Transverse colon (tissue), 4 donors: Measurements from ENCODE around the gene FAM163A.

Experiments used
- CTCF ChIP-seq, 5 experiments: fragments of 200-600 bp in 3 of 5; fragments of 450-650 bp in 2 of 5; sonication (generic) in 3 of 5; IDR thresholded peaks; 1 replicate in 2 of 5; 2 replicates in 3 of 5; pipeline ENCODE4 v1.5.1; 2016 to 2017; ENCODE audit warnings: antibody characterized with exemption in 5 of 5, inconsistent platforms in 3 of 5, mild to moderate bottlenecking in 2 of 5, moderate library complexity in 1 of 5
- EP300 ChIP-seq: sonication (generic); formaldehyde crosslinking; IDR thresholded peaks from one replicate; pipeline ENCODE4 v1.6.1; 2017; ENCODE audit warnings: antibody characterized with exemption, low read depth
- POLR2AphosphoS5 ChIP-seq, 3 donors: sonication (generic); formaldehyde crosslinking; IDR thresholded peaks; one replicate each; pipeline ENCODE4 v1.6.1; 2016; ENCODE audit warnings: antibody characterized with exemption in 3 of 3

DNA sequence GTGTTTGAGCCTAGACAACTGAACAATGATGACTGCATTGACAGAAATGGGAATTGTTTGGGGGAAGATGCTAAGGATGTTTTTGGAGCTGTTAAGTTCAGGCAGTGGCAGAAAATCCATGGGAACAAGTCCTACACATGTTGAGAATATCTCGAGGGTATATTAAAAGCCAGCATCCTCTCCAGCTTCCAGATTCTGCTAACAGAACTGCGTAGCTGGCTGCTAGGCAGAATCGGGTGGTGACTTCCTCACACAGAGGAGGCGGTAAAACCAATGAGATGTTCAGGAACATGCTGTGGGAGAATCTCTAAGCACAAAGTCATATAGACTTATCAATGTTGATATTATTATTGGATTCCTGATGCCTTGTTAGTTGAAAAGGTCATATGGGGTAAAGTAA, 14.8 kb downstream of the FAM163A start:
- TF ChIP-seq CTCF (IDR thresholded peaks at IDR 0.05): no peak
- no peak for TF ChIP-seq EP300
- TF ChIP-seq POLR2AphosphoS5 (IDR thresholded peaks at IDR 0.05): no peak
